Heart left ventricle (tissue), 16 donors: ENCODE data around the gene EXD3. TPM values are rescaled to one million over a fixed set of nuclear protein-coding genes. Genes with fewer than 3 reads are reported as not detected.
A peak's percentile ranks its signal among the peaks of the same experiment; 100 is the strongest.

ENCODE experiments used
- ATAC-seq, 4 donors: fragments of 200-7000 bp; cut with Tn5 transposase; one replicate each; pipeline ENCODE4 v1.9.1; 2020 to 2022; ENCODE audit warnings: moderate library complexity in 4 of 4, mild to moderate bottlenecking in 3 of 4, moderate number of reproducible peaks in 1 of 4
- DNase-seq, 5 donors: peaks; one replicate each; pipeline ENCODE4 v3.0.0-alpha.2; 2020
- H3K27ac ChIP-seq, 12 donors: fragments of 200-600 bp; sonication (generic) in 4 of 12; one replicate each; pipeline versions ENCODE4 v1.5.0 to v1.8.0; 2016 to 2022; ENCODE audit warnings: mild to moderate bottlenecking in 2 of 12
- H3K27me3 ChIP-seq, 9 donors: fragments of 200-600 bp; sonication (generic) in 2 of 9; one replicate each; pipeline versions ENCODE4 v1.5.1 to v1.8.0; 2016 to 2022; ENCODE audit warnings: mild to moderate bottlenecking in 3 of 9
- H3K36me3 ChIP-seq, 9 donors: fragments of 200-600 bp; sonication (generic) in 2 of 9; one replicate each; pipeline versions ENCODE4 v1.5.0 to v1.8.0; 2018 to 2022; ENCODE audit warnings: mild to moderate bottlenecking in 2 of 9
- H3K4me1 ChIP-seq, 12 donors: fragments of 200-600 bp; sonication (generic) in 4 of 12; one replicate each; pipeline versions ENCODE4 v1.5.0 to v1.8.0; 2016 to 2022; ENCODE audit warnings: mild to moderate bottlenecking in 3 of 12
- H3K4me3 ChIP-seq, 12 donors: fragments of 200-600 bp; sonication (generic) in 4 of 12; one replicate each; pipeline versions ENCODE4 v1.5.0 to v1.8.0; 2017 to 2022; ENCODE audit warnings: mild to moderate bottlenecking in 9 of 12, moderate library complexity in 4 of 12
- H3K9me3 ChIP-seq, 12 donors: fragments of 200-600 bp; sonication (generic) in 4 of 12; one replicate each; pipeline versions ENCODE4 v1.5.0 to v1.8.0; 2016 to 2022; ENCODE audit warnings: mild to moderate bottlenecking in 1 of 12
- CTCF ChIP-seq, 12 donors: fragments of 200-600 bp; sonication (generic) in 4 of 12; IDR thresholded peaks; one replicate each; pipeline versions ENCODE4 v1.5.0 to v1.8.0; 2018 to 2022; ENCODE audit warnings: antibody characterized with exemption in 12 of 12, mild to moderate bottlenecking in 5 of 12
- POLR2A ChIP-seq, 2 donors: fragments of 450-650 bp; IDR thresholded peaks; one replicate each; pipeline ENCODE4 v1.6.1; 2017; ENCODE audit warnings: antibody characterized with exemption in 2 of 2, mild to moderate bottlenecking in 2 of 2, moderate library complexity in 2 of 2
- WGBS, 4 donors: extraction: QIAGEN DNeasy Blood & Tissue Kit in 2 of 4; methylation state at CpG; one replicate each; pipeline versions ENCODE4 v1.1.5 to v1.1.7; 2013 to 2018; 5-methylcytosine and 5-hydroxymethylcytosine counted together
- intact Hi-C, 10 donors: fragments of 100-400 bp; cut with DNase I; formaldehyde crosslinking; loops; one replicate each; pipeline versions ENCODE4 v1.11.1 to v1.14.2; 2022
- polyA plus RNA-seq, 2 donors: library from polyadenylated mRNA; stranded (reverse); fragments of 200-250 nt; gene quantifications; one replicate each; pipeline ENCODE4 v1.2.3, GENCODE V29; 2013
- total RNA-seq, 9 donors: library from RNA; depleted of rRNA in 2 of 9; stranded (reverse); fragments of >200 nt in 2 of 9; fragmentation: NEBNext Ultra II Directional in 3 of 9; extraction: Animal tissue kit (Norgen Biotek cat#: 25700) in 3 of 9; gene quantifications; one replicate each; pipeline versions ENCODE4 v1.1.0 to v1.2.4, GENCODE V29; 2016 to 2023
- donor health status: ischemic (EF 13 %, LVEDD 7.1; RV severe dilation, severe dysfunction).
- donor health status: healthy with polysubstance abuse.
- donor health status: DM: no; HTN: yes; CAD: no.
- donor health status: DM: no; HTN: no; CAD: no.
- donor health status: ischemic (EF 25% LVEDD 6.9; RV normal size, moderate dysfunction).
- donor health status: ischemic (EF 25% LVEDD 5.7; RV mildly dilated, moderate dysfunction).
- donor health status: healthy.
- donor health status: DM: yes; HTN: yes; CAD: no.
- donor health status: ischemic (EF 35%, LVEDD 5.7; RV mildly dilated, moderate dysfunction).
- donor health status: nonischemic (EF 11% LVEDD 7.7; RV severe dilation, severe dysfunction).
- donor health status: DM: yes; HTN: yes; CAD: no.
- donor health status: PGD.
- donor health status: ischemic (EF 29% LVEDD 5.4; RV normal size, mild dysfunction).
- donor health status: nonischemic (EF 23%, LVEDD 6.1; RV moderate dilation, normal function).

The EXD3 gene
- total and polyA plus RNA-seq, 11 donors = 4.1 to 15.2 (median 8.6) TPM

DNA sequence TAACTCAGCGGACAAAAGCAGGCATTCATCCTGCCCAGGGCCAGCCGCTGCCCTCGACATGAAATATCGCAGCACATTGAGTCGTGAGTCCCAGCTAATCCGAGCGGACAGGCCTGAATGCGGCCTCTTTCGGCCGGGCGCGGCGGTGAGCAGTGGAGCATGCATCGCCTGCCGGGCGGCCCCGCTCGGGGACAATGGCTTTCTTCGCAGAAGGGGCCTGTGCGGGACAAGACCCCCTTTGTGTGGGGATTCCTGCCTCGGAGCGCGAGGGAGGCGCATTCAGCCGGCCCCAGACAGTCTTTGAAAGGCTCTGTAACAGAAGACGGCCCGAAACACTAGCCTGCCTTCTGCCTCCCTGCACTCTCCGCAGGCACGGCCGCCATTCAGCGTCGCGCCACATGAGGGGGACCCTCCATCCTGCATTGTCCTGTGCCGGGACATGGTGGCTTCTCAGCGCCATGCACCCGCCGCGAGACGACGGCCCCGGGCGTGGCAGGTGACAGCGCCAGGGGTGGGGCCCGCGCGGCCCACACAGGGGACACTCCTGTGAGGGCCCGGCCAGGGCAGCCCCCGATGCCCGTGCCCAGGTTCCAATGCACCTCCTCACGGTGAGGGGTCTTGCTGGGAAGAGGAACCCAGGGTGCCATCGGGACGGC, 52.0 kb downstream of the EXD3 start:
- Histone ChIP-seq H3K27me3 (no peaks in the 10 kb centered on the region), H3K4me1 (peaks cover 0 to 15% (median 5%) of the 10 kb centered on the region in 12 donors), H3K36me3 (peaks cover 0 to 26% (median 0%) of the 10 kb centered on the region in 9 donors), H3K4me3 (no peak overlapping the region), H3K27ac (no peak overlapping the region), H3K9me3 (peaks cover 0 to 7% (median 0%) of the 10 kb centered on the region in 12 donors)
- intact Hi-C loops = no loop called here
- 86 to 94% (median 90%) methylated on average over 46 to 52 of the region's 52 CpGs for WGBS, 4 donors
- DNase-seq (peak in 1 of 5 donors; percentile 18), ATAC-seq (no peak)
- TF ChIP-seq CTCF (IDR thresholded peaks at IDR 0.05) (no peak), POLR2A (IDR thresholded peaks at IDR 0.05) (no peak)

GRCh38 chr9:137369911-137370764, 52.8 kb downstream of the EXD3 start:
- 87 to 89% (median 88%) methylated on average over 20 of the region's 20 CpGs for WGBS, 4 donors
- intact Hi-C loops = no loop called here

DNA sequence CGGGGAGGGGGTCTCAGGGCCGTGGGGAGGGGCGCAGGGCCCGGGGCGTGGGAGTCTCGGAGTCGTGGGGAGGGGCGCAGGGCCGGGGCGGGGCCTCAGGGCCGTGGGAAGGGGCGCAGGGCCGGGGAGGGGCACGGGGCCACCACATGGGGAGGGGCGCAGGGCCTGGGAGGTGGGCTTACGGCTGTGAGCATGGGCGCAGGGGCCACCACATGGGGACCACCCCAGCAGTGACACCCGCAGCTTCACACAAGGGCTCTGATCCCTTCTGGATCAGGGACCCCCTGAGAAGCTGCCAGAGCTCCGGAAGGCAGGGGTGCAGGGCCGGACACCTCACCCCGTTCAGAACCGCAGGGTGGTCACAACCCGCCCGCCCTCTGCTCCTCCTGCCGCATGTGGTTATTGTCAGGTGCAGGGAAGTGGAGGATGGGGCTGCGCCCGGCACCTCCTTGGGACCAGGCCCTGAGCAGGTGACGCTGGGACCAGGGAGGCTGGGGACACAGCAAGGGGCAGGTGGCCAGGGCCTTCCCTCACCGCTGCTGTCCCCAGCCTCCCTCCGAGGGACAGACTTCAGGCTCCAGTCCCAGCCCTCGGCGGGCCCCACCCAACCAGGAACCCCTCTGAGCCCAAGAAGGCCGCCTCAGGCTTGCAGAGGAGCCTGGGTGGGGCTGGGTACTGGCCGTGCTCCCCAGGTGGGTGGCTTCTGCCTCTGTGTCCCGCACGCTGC, 53.7 kb downstream of the EXD3 start:
- 86 to 89% (median 87%) methylated on average over 26 to 36 of the region's 36 CpGs for WGBS, 4 donors
- ATAC-seq (no peak), DNase-seq (peak in 1 of 5 donors; percentile 18)
- Histone ChIP-seq H3K36me3 (peaks cover 0 to 26% (median 0%) of the 10 kb centered on the region in 9 donors), H3K9me3 (no peaks in the 10 kb centered on the region), H3K27me3 (no peaks in the 10 kb centered on the region), H3K27ac (peak overlapping the region in 6 of 12 donors; percentile 46 to 78 (median 64)), H3K4me1 (peaks cover 0 to 15% (median 5%) of the 10 kb centered on the region in 12 donors), H3K4me3 (no peak overlapping the region)
- TF ChIP-seq POLR2A (IDR thresholded peaks at IDR 0.05) (no peak), CTCF (IDR thresholded peaks at IDR 0.05) (no peak)
- intact Hi-C loops = no loop called here

More at GRCh38 chr9:137369911-137370764, 52.8 kb downstream of the EXD3 start:
- H3K4me3 ChIP-seq = no peak overlapping the region
- H3K27ac ChIP-seq = peak overlapping the region in 2 of 12 donors; percentile 60 to 67
- no peaks in the 10 kb centered on the region for H3K27me3 ChIP-seq
- TF ChIP-seq CTCF (IDR thresholded peaks at IDR 0.05) (no peak), POLR2A (IDR thresholded peaks at IDR 0.05) (no peak)
- ATAC-seq (no peak), DNase-seq (peak in 1 of 5 donors; percentile 15)
- peaks cover 0 to 26% (median 0%) of the 10 kb centered on the region in 9 donors for H3K36me3 ChIP-seq
- H3K9me3 ChIP-seq = no peaks in the 10 kb centered on the region
- peaks cover 0 to 15% (median 5%) of the 10 kb centered on the region in 12 donors for H3K4me1 ChIP-seq
